ENCODE results near the gene CPT2.

- TF ChIP-seq, protein P1, sequence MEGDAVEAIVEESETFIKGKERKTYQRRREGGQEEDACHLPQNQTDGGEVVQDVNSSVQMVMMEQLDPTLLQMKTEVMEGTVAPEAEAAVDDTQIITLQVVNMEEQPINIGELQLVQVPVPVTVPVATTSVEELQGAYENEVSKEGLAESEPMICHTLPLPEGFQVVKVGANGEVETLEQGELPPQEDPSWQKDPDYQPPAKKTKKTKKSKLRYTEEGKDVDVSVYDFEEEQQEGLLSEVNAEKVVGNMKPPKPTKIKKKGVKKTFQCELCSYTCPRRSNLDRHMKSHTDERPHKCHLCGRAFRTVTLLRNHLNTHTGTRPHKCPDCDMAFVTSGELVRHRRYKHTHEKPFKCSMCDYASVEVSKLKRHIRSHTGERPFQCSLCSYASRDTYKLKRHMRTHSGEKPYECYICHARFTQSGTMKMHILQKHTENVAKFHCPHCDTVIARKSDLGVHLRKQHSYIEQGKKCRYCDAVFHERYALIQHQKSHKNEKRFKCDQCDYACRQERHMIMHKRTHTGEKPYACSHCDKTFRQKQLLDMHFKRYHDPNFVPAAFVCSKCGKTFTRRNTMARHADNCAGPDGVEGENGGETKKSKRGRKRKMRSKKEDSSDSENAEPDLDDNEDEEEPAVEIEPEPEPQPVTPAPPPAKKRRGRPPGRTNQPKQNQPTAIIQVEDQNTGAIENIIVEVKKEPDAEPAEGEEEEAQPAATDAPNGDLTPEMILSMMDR (IDR thresholded peaks at IDR 0.05; ENCODE audit: low read depth, low read length), result no peak
- TF ChIP-seq POLR2A (IDR thresholded peaks at IDR 0.05; ENCODE audit: extremely low read depth, insufficient read length) (no peak), MAX (IDR thresholded peaks at IDR 0.05; ENCODE audit: low read depth, low read length) (no peak)
Observed at GRCh38 chr1:53182716-53183094, 13.9 kb upstream of the CPT2 start.

All from NB4 (cell line).